ENCODE results near the gene SPTSSB. TPM values are rescaled to one million over a fixed set of nuclear protein-coding genes. Genes with fewer than 3 reads are reported as not detected.

SPTSSB gene
- total and polyA plus RNA-seq, 2 experiments from 2014 or later: 23.5 to 33.5 TPM

GRCh38 chr3:161395115-161396012, 24.0 kb upstream of the SPTSSB start (continued):
- no peak for TF ChIP-seq NANOG (IDR thresholded peaks at IDR 0.05; ENCODE audit: borderline replicate concordance)
- no peak for TF ChIP-seq ETS1 (IDR thresholded peaks at IDR 0.05)
- TF ChIP-seq ZNF114 (CRISPR knock-in tag; IDR thresholded peaks at IDR 0.05): no peak
- no peak for TF ChIP-seq REST (IDR thresholded peaks at IDR 0.05; ENCODE audit: unreplicated experiment)

GRCh38 chr3:161393803-161394202, 22.5 kb upstream of the SPTSSB start:
- ATAC-seq: no peak
- H3K36me3 Mint-ChIP-seq (ENCODE audit: low read depth): peaks cover 15% of the 10 kb centered on the region; the same call in 2 of the 3 replicates
- no peaks in the 10 kb centered on the region for H3K36me3 ChIP-seq (ENCODE audit: insufficient read depth)
- no peak overlapping the region for H3K27ac ChIP-seq (ENCODE audit: low read depth)
- no peaks in the 10 kb centered on the region for H3F3A ChIP-seq (replicated peaks; ENCODE audit: low read depth)
- no peak overlapping the region for H3K4me2 ChIP-seq
- no peaks in the 10 kb centered on the region; the same call in 2 of the 3 replicates for H3K4me1 Mint-ChIP-seq
- no peaks in the 10 kb centered on the region for H4K20me1 ChIP-seq (replicated peaks; ENCODE audit: insufficient read depth)
- no peaks in the 10 kb centered on the region for H3K4me1 ChIP-seq (ENCODE audit: insufficient read depth)
- H3K4me3 ChIP-seq: no peak overlapping the region
- H3K27me3 ChIP-seq (ENCODE audit: insufficient read depth): no peaks in the 10 kb centered on the region
- peaks cover 8% of the 10 kb centered on the region for H3K9me2 ChIP-seq (ENCODE audit: insufficient read depth)
- H3K9me3 Mint-ChIP-seq: peaks cover 16% of the 10 kb centered on the region
- DNase-seq (ENCODE audit: low spot score): no peak
- H3K27ac Mint-ChIP-seq: no peak overlapping the region
- no peaks in the 10 kb centered on the region for H3K79me2 ChIP-seq (replicated peaks; ENCODE audit: insufficient read depth)
- H3K4me3 Mint-ChIP-seq: no peak overlapping the region
- H2AFZ ChIP-seq: no peak overlapping the region
- H3K27me3 Mint-ChIP-seq (ENCODE audit: insufficient read depth, low read depth, poor library complexity): peaks cover 2% of the 10 kb centered on the region
- no peak for TF ChIP-seq REST (IDR thresholded peaks at IDR 0.05; ENCODE audit: unreplicated experiment)
- TF ChIP-seq ETS1 (IDR thresholded peaks at IDR 0.05): no peak
- no peak for TF ChIP-seq NANOG (IDR thresholded peaks at IDR 0.05; ENCODE audit: borderline replicate concordance)
- no peak for TF ChIP-seq CREB1 (CRISPR knock-in tag; IDR thresholded peaks at IDR 0.05; ENCODE audit: low read depth)
- no peak for TF ChIP-seq ZNF114 (CRISPR knock-in tag; IDR thresholded peaks at IDR 0.05)
- TF ChIP-seq STAT1 (IDR thresholded peaks at IDR 0.05; ENCODE audit: unreplicated experiment): no peak
- no peak for TF ChIP-seq EZH2phosphoT487 (IDR thresholded peaks at IDR 0.05; ENCODE audit: unreplicated experiment)

Measured in GM23338 (cell line).